GM21526 (cell line): Measurements from ENCODE around the gene DNAJB2.
"Not testable (repeated sequence)": the region's sequence is repeated elsewhere in the genome, so short reads cannot be mapped to it uniquely, and the experiment has no call there.

Experiments used
- ATAC-seq: cut with Tn5 transposase; IDR thresholded peaks from one replicate; pipeline ENCODE4 v1.9.1; 2021; ENCODE audit warnings: moderate library complexity; ENCODE audit not compliant: unreplicated experiment, low FRiP score

DNAJB2 gene

DNA sequence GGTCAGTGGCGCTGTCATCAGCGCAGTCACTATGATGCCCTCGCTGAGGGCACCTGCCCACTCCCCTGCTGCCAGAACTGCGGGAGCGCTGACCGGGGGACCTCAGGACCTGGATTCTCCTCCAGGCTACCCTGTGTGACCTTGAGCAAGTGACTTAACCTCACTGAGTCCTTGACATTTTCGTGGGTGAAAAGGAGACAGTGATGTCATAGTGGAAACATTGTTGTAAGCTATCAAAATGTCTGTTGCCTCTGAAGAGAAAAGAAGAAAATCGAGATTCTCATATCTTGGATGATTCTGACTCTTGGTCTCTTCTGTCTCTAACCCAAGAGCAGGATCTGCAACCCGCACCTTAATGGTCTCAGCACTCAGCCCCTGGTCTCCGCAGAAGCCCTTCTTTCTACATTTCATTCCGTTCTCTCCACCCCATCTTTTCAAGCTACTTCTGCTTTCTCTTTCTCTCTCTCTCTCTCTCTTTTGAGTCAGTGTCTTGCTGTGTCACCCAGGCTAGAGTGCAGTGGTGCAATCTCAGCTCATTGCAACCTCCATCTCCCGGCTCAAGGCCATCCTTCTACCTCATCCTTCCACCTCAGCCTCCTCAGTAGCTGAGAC lies 24.5 kb upstream of the DNAJB2 start:
- ATAC-seq, result peak; percentile 23

GRCh38 chr2:219258942-219259341 lies 20.2 kb upstream of the DNAJB2 start:
- ATAC-seq, result not testable (repeated sequence)

- ATAC-seq, result no peak
These were observed 17.9 kb upstream of the DNAJB2 start for GRCh38 chr2:219261024-219261855.

DNA sequence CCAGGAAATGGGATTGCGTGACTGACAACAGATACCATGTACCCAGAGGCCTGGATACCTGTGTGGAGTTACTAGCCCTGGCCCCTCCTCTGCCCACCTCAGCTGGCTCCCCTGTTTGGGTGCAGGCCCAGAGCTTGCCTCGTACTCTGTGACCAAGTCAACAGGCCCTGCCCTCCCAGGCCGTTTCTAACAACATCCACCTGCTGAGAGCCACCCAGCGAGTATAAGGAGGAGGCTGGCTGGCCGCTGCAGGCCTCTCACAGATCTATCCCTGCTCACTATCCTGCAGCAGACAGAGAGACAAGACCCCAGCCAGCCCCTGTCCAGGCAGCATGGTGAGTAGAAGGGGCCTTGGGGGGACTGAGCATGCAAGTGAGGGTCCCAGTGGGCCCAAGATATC lies 12.9 kb upstream of the DNAJB2 start:
- ATAC-seq, result no peak

DNA sequence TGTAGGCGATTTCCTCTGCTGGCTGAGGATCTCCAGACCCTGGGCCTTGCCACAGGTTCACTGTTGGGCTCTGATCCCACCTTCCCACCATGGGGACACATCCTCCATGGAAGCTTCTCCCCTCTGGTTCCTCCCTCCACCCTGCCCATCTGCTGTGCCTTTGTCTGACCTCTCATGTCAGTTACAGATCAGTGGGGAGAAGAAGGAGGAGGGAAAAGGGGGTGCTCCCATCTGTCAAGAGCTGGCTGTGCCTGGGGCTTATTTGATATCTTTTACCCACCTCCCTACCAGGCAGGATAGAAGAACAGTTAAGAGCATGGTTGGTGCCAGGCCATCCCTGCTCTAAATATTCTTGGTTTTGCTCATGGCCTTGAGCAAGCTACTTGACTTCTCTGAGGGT lies 12.3 kb upstream of the DNAJB2 start:
- ATAC-seq, result no peak

- no peak for ATAC-seq
These were observed 10.9 kb upstream of the DNAJB2 start for GRCh38 chr2:219268294-219268693.

GRCh38 chr2:219269362-219270054 lies 9.7 kb upstream of the DNAJB2 start:
- ATAC-seq, result no peak

DNA sequence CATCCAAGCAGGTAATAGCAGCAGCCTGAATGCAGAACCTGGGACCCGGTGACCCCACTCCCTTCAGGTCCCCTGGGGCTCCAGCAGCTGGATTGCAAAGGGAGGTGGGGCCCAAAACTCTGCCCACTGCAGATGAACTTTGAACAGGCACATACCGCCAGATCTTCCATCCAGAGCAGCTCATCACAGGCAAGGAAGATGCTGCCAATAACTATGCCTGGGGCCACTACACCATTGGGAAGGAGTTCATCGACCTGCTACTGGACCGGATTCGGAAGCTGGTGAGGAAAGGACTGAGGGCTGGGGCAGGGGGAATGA lies 9.2 kb upstream of the DNAJB2 start:
- no peak for ATAC-seq

DNA sequence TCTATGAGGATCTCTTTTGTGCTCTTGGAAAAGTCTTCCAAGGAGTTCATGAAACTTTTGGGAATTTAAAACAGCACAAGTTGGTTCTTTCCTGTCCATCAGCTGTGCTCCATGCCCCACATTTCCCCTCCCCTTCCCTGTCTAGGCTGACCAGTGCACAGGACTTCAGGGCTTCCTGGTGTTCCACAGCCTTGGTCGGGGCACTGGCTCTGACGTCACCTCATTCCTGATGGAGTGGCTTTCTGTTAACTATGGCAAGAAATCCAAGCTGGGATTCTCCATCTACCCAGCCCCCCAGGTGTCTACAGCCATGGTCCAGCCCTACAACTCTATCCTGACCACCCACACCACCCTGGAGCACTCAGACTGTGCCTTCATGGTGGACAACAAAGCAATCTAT lies 8.1 kb upstream of the DNAJB2 start:
- ATAC-seq, result no peak

- no peak for ATAC-seq
These were observed 6.8 kb upstream of the DNAJB2 start for GRCh38 chr2:219272356-219272755.

GRCh38 chr2:219272995-219273394 lies 6.2 kb upstream of the DNAJB2 start:
- ATAC-seq, result no peak

GRCh38 chr2:219273937-219274336 lies 5.2 kb upstream of the DNAJB2 start:
- ATAC-seq, result no peak

GRCh38 chr2:219274361-219274921 lies 4.7 kb upstream of the DNAJB2 start:
- ATAC-seq, result no peak

GRCh38 chr2:219277703-219278654 lies 1.2 kb upstream of the DNAJB2 start:
- no peak for ATAC-seq

DNA sequence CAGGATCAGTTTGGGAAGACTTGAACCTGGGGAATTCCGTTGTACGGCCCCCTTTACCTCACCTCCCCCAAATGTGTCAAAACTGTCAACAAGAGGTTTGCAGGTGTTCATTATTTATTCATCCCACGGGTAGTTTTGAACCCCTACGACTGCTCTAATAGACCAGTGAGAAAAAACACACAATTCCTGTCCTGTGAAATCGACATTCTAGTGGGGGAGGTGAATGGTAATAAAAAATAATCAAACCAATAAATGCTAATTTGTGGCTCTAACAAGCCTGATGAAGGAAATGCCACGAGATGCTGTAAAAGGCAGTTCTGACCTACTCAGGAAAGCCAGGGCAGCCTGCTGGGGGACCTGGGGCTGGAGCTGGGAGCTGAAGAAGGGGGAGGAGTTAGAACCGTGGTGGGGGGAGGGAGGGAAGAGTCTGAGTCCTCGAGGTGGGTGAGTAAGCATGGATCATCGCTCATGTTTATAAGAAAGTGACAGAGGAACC lies 463 bp upstream of the DNAJB2 start:
- no peak for ATAC-seq

DNA sequence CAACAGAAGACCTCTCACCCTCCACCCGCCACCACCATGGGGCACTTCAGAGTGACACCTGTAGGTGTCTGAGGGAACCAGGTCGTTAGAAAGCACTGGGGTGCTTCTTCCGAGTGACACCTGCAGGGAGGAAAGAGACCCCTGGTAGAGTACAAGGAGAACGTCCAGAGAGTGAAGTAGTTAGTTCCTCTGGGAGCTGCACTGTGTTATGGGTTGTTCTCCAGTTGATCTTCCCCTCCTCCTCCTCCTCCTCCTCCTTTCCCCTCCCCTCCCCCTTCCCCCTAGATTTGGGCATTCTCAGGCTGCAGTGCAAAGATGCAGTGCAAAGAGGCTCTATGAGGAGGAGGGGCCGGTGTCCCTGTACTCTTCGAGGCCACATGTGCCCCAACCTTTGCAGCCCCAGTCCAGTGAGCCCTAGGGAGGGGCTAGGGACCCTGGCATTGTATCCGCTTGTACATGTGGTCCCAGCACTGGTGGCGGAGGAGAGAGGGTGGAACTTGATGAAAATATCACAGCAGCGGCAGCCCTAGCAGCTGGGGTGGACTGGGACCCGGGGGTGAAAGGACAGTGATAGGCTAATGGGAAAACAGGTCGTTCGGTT lies 850 bp downstream of the DNAJB2 start:
- ATAC-seq, result no peak

DNA sequence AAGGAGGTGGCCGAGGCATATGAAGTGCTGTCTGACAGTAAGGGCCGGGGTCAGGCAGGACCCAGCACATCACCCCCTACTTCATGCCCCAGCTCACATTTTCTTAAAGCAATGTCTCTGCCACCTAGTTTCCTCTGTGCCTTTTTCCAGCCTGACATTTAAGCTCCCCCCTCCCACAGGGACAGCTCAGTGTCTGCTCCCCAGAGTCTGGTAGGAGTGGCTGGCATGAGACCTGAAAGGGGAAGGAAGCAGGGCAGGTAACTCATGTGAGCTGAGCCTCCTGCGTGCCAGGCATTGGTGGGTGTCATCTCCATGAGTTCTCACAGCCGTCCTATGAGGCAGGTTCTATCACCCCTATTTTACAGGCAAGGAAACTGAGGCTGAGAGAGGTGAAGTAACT lies 1.5 kb downstream of the DNAJB2 start:
- ATAC-seq, result no peak

DNA sequence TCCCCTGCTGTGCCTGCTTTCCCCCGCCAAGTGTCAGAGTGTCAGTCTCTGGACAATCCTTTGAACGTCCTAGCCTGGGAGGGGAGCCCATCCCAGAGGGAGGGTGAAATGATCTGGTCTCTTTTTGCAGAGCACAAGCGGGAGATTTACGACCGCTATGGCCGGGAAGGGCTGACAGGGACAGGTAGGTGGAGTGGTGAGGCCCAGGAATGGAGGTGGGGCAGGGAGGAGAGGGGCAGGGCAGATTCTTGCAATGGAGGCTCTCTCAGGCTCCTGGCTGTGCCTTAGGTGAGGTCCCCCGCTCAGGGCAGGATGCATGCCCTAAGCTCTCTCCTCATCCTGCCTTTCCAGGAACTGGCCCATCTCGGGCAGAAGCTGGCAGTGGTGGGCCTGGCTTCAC lies 2.4 kb downstream of the DNAJB2 start:
- no peak for ATAC-seq

- no peak for ATAC-seq
These were observed 3.2 kb downstream of the DNAJB2 start for GRCh38 chr2:219282375-219282774.
